ENCODE data around the gene SERPINB10.
"Not testable (repeated sequence)": the region's sequence is repeated elsewhere in the genome, so short reads cannot be mapped to it uniquely, and the experiment has no call there.

SERPINB10 gene

GRCh38 chr18:63940008-63940407 is 32.2 kb downstream of the SERPINB10 start:
- Histone ChIP-seq H3K4me2 (ENCODE audit: low read length) (no peak overlapping the region), H3K79me2 (ENCODE audit: control insufficient read depth, insufficient read depth, low read length, poor library complexity) (no peaks in the 10 kb centered on the region), H2BK120ac (ENCODE audit: insufficient read depth, low read length, poor library complexity) (no peak overlapping the region), H3K27ac (ENCODE audit: low read depth, low read length) (no peak overlapping the region), H3K27me3 (ENCODE audit: insufficient read depth, low read length) (no peaks in the 10 kb centered on the region), H2AK5ac (ENCODE audit: low read length) (no peak overlapping the region), H3K23ac (ENCODE audit: low read length) (no peak overlapping the region), H3K4me1 (ENCODE audit: control insufficient read depth in 1 of 2, insufficient read depth in 2 of 2, low read length in 2 of 2) (no peaks in the 10 kb centered on the region), H4K91ac (ENCODE audit: low read depth, low read length) (no peak overlapping the region), H3K36me3 (ENCODE audit: control insufficient read depth in 1 of 2, insufficient read depth in 2 of 2, low read length in 2 of 2) (no peaks in the 10 kb centered on the region), H3K4ac (ENCODE audit: low read depth, low read length) (no peak overlapping the region), H2BK5ac (ENCODE audit: low read depth, low read length, poor library complexity) (no peak overlapping the region), H3K4me3 (ENCODE audit: low read depth, low read length) (no peak overlapping the region), H3K14ac (ENCODE audit: low read length) (no peak overlapping the region), H2AFZ (ENCODE audit: insufficient read depth, low read length, poor library complexity) (no peak overlapping the region), H4K8ac (ENCODE audit: low read depth, low read length) (no peak overlapping the region), H3K9me3 (ENCODE audit: insufficient read depth, low read depth, low read length) (no peaks in the 10 kb centered on the region), H3K9ac (ENCODE audit: low read length) (no peak overlapping the region), H2BK12ac (ENCODE audit: low read length) (no peak overlapping the region), H3K18ac (ENCODE audit: low read length) (no peak overlapping the region), H4K12ac (ENCODE audit: low read depth, low read length) (no peak overlapping the region), H3K79me1 (ENCODE audit: low read length) (no peaks in the 10 kb centered on the region)
- no peak for DNase-seq
- no CpG with 5 or more reads among the region's 8 CpGs for WGBS (ENCODE audit: extremely low coverage, insufficient coverage, insufficient read length)

GRCh38 chr18:63940543-63941050 is 32.8 kb downstream of the SERPINB10 start:
- H2BK12ac ChIP-seq (ENCODE audit: low read length); H4K12ac ChIP-seq (ENCODE audit: low read depth, low read length); H2AK5ac ChIP-seq (ENCODE audit: low read length); H2BK120ac ChIP-seq (ENCODE audit: insufficient read depth, low read length, poor library complexity); H4K8ac ChIP-seq (ENCODE audit: low read depth, low read length); H3K79me2 ChIP-seq (ENCODE audit: control insufficient read depth, insufficient read depth, low read length, poor library complexity); DNase-seq; H3K4me2 ChIP-seq (ENCODE audit: low read length); H4K91ac ChIP-seq (ENCODE audit: low read depth, low read length); H2BK5ac ChIP-seq (ENCODE audit: low read depth, low read length, poor library complexity); H3K14ac ChIP-seq (ENCODE audit: low read length); H3K4ac ChIP-seq (ENCODE audit: low read depth, low read length); H2AFZ ChIP-seq (ENCODE audit: insufficient read depth, low read length, poor library complexity); H3K23ac ChIP-seq (ENCODE audit: low read length); H3K79me1 ChIP-seq (ENCODE audit: low read length); H3K27ac ChIP-seq (ENCODE audit: low read depth, low read length); H3K18ac ChIP-seq (ENCODE audit: low read length); H3K9me3 ChIP-seq (ENCODE audit: insufficient read depth, low read depth, low read length); H3K4me1 ChIP-seq (ENCODE audit: control insufficient read depth in 1 of 2, insufficient read depth in 2 of 2, low read length in 2 of 2); H3K27me3 ChIP-seq (ENCODE audit: insufficient read depth, low read length); H3K36me3 ChIP-seq (ENCODE audit: control insufficient read depth in 1 of 2, insufficient read depth in 2 of 2, low read length in 2 of 2); H3K4me3 ChIP-seq (ENCODE audit: low read depth, low read length); H3K9ac ChIP-seq (ENCODE audit: low read length): not testable (repeated sequence)
- no CpG with 5 or more reads among the region's 17 CpGs for WGBS (ENCODE audit: extremely low coverage, insufficient coverage, insufficient read length)

GRCh38 chr18:63947051-63947790 is 39.5 kb downstream of the SERPINB10 start:
- no peak overlapping the region for H3K9ac ChIP-seq (ENCODE audit: low read length)

GRCh38 chr18:63949068-63949737 is 41.4 kb downstream of the SERPINB10 start, which contains the start of gene HMSD:
TSS of gene HMSD (plus strand) at chr18:63949301. CDS start at chr18:63953456, 4,155 bp downstream.
- Histone ChIP-seq H3K9ac (ENCODE audit: low read length) (no peak within 1 kb of the TSS), H3K4me1 (ENCODE audit: control insufficient read depth in 1 of 2, insufficient read depth in 2 of 2, low read length in 2 of 2) (peaks cover 0 to 4% of the 10 kb centered on the region in 2 experiments), H3K9me3 (ENCODE audit: insufficient read depth, low read depth, low read length) (no peaks in the 10 kb centered on the region), H2AK5ac (ENCODE audit: low read length) (no peak within 1 kb of the TSS), H3K27me3 (ENCODE audit: insufficient read depth, low read length) (no peaks in the 10 kb centered on the region), H3K4ac (ENCODE audit: low read depth, low read length) (no peak within 1 kb of the TSS), H3K79me2 (ENCODE audit: control insufficient read depth, insufficient read depth, low read length, poor library complexity) (no peaks in the 10 kb centered on the region), H3K27ac (ENCODE audit: low read depth, low read length) (no peak within 1 kb of the TSS), H3K23ac (ENCODE audit: low read length) (no peak within 1 kb of the TSS), H2AFZ (ENCODE audit: insufficient read depth, low read length, poor library complexity) (peak within 1 kb of the TSS; percentile 66), H3K18ac (ENCODE audit: low read length) (no peak within 1 kb of the TSS), H2BK12ac (ENCODE audit: low read length) (no peak within 1 kb of the TSS), H4K91ac (ENCODE audit: low read depth, low read length) (no peak within 1 kb of the TSS), H4K8ac (ENCODE audit: low read depth, low read length) (no peak within 1 kb of the TSS), H3K4me2 (ENCODE audit: low read length) (peak within 1 kb of the TSS; percentile 85), H2BK120ac (ENCODE audit: insufficient read depth, low read length, poor library complexity) (no peak within 1 kb of the TSS), H3K4me3 (ENCODE audit: low read depth, low read length) (no peak within 1 kb of the TSS), H4K12ac (ENCODE audit: low read depth, low read length) (no peak within 1 kb of the TSS), H3K36me3 (ENCODE audit: control insufficient read depth in 1 of 2, insufficient read depth in 2 of 2, low read length in 2 of 2) (no peaks in the 10 kb centered on the region), H3K14ac (ENCODE audit: low read length) (no peak within 1 kb of the TSS), H2BK5ac (ENCODE audit: low read depth, low read length, poor library complexity) (no peak within 1 kb of the TSS), H3K79me1 (ENCODE audit: low read length) (no peaks in the 10 kb centered on the region)
- WGBS (ENCODE audit: extremely low coverage, insufficient coverage, insufficient read length), result no CpG with 5 or more reads among the region's 35 CpGs
- DNase-seq, result peak; percentile 44 to 64

More at GRCh38 chr18:63947051-63947790, 39.5 kb downstream of the SERPINB10 start:
- Histone ChIP-seq H3K4me2 (ENCODE audit: low read length) (no peak overlapping the region), H4K91ac (ENCODE audit: low read depth, low read length) (no peak overlapping the region), H2BK5ac (ENCODE audit: low read depth, low read length, poor library complexity) (no peak overlapping the region), H2AK5ac (ENCODE audit: low read length) (no peak overlapping the region), H3K4me3 (ENCODE audit: low read depth, low read length) (no peak overlapping the region), H3K14ac (ENCODE audit: low read length) (no peak overlapping the region), H3K23ac (ENCODE audit: low read length) (no peak overlapping the region), H2BK12ac (ENCODE audit: low read length) (no peak overlapping the region), H2AFZ (ENCODE audit: insufficient read depth, low read length, poor library complexity) (no peak overlapping the region), H3K18ac (ENCODE audit: low read length) (no peak overlapping the region), H3K79me2 (ENCODE audit: control insufficient read depth, insufficient read depth, low read length, poor library complexity) (no peaks in the 10 kb centered on the region), H4K8ac (ENCODE audit: low read depth, low read length) (no peak overlapping the region), H3K79me1 (ENCODE audit: low read length) (no peaks in the 10 kb centered on the region), H3K4me1 (ENCODE audit: control insufficient read depth in 1 of 2, insufficient read depth in 2 of 2, low read length in 2 of 2) (peaks cover 0 to 4% of the 10 kb centered on the region in 2 experiments), H4K12ac (ENCODE audit: low read depth, low read length) (no peak overlapping the region), H3K36me3 (ENCODE audit: control insufficient read depth in 1 of 2, insufficient read depth in 2 of 2, low read length in 2 of 2) (no peaks in the 10 kb centered on the region), H2BK120ac (ENCODE audit: insufficient read depth, low read length, poor library complexity) (no peak overlapping the region), H3K4ac (ENCODE audit: low read depth, low read length) (no peak overlapping the region), H3K9me3 (ENCODE audit: insufficient read depth, low read depth, low read length) (no peaks in the 10 kb centered on the region), H3K27me3 (ENCODE audit: insufficient read depth, low read length) (no peaks in the 10 kb centered on the region), H3K27ac (ENCODE audit: low read depth, low read length) (no peak overlapping the region)
- WGBS (ENCODE audit: extremely low coverage, insufficient coverage, insufficient read length), result no CpG with 5 or more reads among the region's 3 CpGs
- DNase-seq, result peak in 1 of 2 donors; percentile 28
